Hepatocyte (in vitro differentiated cells): ENCODE data around the gene SMOC1. TPM values are rescaled to one million over a fixed set of nuclear protein-coding genes. Genes with fewer than 3 reads are reported as not detected.

Experiments
- DNase-seq: peaks from one replicate; pipeline ENCODE4 v3.0.0-alpha.2; 2016; ENCODE audit warnings: low spot score
- H2AFZ ChIP-seq: fragments of 200-600 bp; sonication (generic); 2 replicates; pipeline ENCODE4 v1.6.0; 2016; ENCODE audit warnings: antibody characterized with exemption, mild to moderate bottlenecking
- H3K27ac ChIP-seq: fragments of 200-600 bp; sonication (generic); 2 replicates; pipeline ENCODE4 v1.5.1; 2016; ENCODE audit warnings: mild to moderate bottlenecking
- H3K27me3 ChIP-seq: fragments of 200-600 bp; sonication (generic); 2 replicates; pipeline ENCODE4 v1.6.1; 2016
- H3K36me3 ChIP-seq: fragments of 200-600 bp; sonication (generic); replicated peaks from 2 replicates; pipeline ENCODE4 v1.5.1; 2016; ENCODE audit warnings: low read depth; ENCODE audit not compliant: insufficient read depth
- H3K4me1 ChIP-seq: fragments of 200-600 bp; sonication (generic); 2 replicates; pipeline ENCODE4 v1.5.1; 2016; ENCODE audit warnings: mild to moderate bottlenecking, moderate library complexity; ENCODE audit not compliant: insufficient read depth
- H3K4me2 ChIP-seq: fragments of 200-600 bp; sonication (generic); 2 replicates; pipeline ENCODE4 v1.6.0; 2016
- H3K4me3 ChIP-seq: fragments of 200-600 bp; sonication (generic); 2 replicates; pipeline ENCODE4 v1.5.1; 2016; ENCODE audit warnings: mild to moderate bottlenecking
- H3K79me2 ChIP-seq: fragments of 200-600 bp; sonication (generic); 2 replicates; pipeline ENCODE4 v1.6.0; 2017; ENCODE audit warnings: mild to moderate bottlenecking
- H3K9me2 ChIP-seq: fragments of 200-600 bp; sonication (generic); replicated peaks from 2 replicates; pipeline ENCODE4 v1.6.0; 2017; ENCODE audit warnings: mild to moderate bottlenecking; ENCODE audit not compliant: insufficient read depth
- H3K9me3 ChIP-seq: fragments of 200-600 bp; sonication (generic); 2 replicates; pipeline ENCODE4 v1.5.1; 2016; ENCODE audit warnings: low read depth, mild to moderate bottlenecking
- H4K20me1 ChIP-seq: fragments of 200-600 bp; sonication (generic); 2 replicates; pipeline ENCODE4 v1.6.0; 2016; ENCODE audit warnings: mild to moderate bottlenecking; ENCODE audit not compliant: insufficient read depth, poor library complexity, severe bottlenecking
- CTCF ChIP-seq: fragments of 200-600 bp; sonication (generic); IDR thresholded peaks from 2 replicates; pipeline ENCODE4 v1.5.1; 2016; ENCODE audit warnings: antibody characterized with exemption, mild to moderate bottlenecking; ENCODE audit not compliant: poor library complexity
- EZH2 ChIP-seq: fragments of 200-600 bp; sonication (generic); IDR thresholded peaks from 2 replicates; pipeline ENCODE4 v1.6.1; 2016; ENCODE audit warnings: antibody characterized with exemption, mild to moderate bottlenecking, borderline replicate concordance
- EZH2phosphoT487 ChIP-seq: fragments of 200-600 bp; sonication (generic); IDR thresholded peaks from one replicate; pipeline ENCODE4 v1.6.1; 2018; ENCODE audit warnings: antibody characterized with exemption, mild to moderate bottlenecking, low read depth, moderate library complexity; ENCODE audit not compliant: unreplicated experiment, severe bottlenecking
- WGBS: methylation state at CpG from one replicate; pipeline ENCODE4 v1.1.6; 2016; ENCODE audit warnings: low lambda C conversion rate; ENCODE audit errors: missing lambda C conversion rate; 5-methylcytosine and 5-hydroxymethylcytosine counted together
- polyA plus RNA-seq: library from polyadenylated mRNA; unstranded; fragments of >200 nt; fragmentation: Nextera tagmentation; extraction: Ambion mirVana; gene quantifications from 2 replicates; pipeline ENCODE4 v1.2.1, GENCODE V29; 2016
- total RNA-seq: library from RNA; depleted of rRNA; stranded (reverse); fragments of >200 nt; gene quantifications from 2 replicates; pipeline ENCODE4 v1.2.3, GENCODE V29; 2014

SMOC1 gene
- total and polyA plus RNA-seq, 2 experiments from 2014 or later, result 2.1 to 6.2 TPM

- Histone ChIP-seq H3K27me3 (no peaks in the 10 kb centered on the region), H3K4me2 (no peak overlapping the region), H3K9me3 (no peaks in the 10 kb centered on the region), H3K36me3 (no peaks in the 10 kb centered on the region), H3K4me1 (no peaks in the 10 kb centered on the region), H3K27ac (no peak overlapping the region), H3K4me3 (no peak overlapping the region), H4K20me1 (no peaks in the 10 kb centered on the region), H2AFZ (no peak overlapping the region), H3K79me2 (no peaks in the 10 kb centered on the region), H3K9me2 (no peaks in the 10 kb centered on the region)
- peak; percentile 83 for DNase-seq
- WGBS, result 34% methylated on average over 17 of the region's 17 CpGs
- TF ChIP-seq CTCF (peak; percentile 92), EZH2 (no peak), EZH2phosphoT487 (no peak)
Measured at GRCh38 chr14:70027785-70028428, 148.7 kb downstream of the SMOC1 start.

DNA sequence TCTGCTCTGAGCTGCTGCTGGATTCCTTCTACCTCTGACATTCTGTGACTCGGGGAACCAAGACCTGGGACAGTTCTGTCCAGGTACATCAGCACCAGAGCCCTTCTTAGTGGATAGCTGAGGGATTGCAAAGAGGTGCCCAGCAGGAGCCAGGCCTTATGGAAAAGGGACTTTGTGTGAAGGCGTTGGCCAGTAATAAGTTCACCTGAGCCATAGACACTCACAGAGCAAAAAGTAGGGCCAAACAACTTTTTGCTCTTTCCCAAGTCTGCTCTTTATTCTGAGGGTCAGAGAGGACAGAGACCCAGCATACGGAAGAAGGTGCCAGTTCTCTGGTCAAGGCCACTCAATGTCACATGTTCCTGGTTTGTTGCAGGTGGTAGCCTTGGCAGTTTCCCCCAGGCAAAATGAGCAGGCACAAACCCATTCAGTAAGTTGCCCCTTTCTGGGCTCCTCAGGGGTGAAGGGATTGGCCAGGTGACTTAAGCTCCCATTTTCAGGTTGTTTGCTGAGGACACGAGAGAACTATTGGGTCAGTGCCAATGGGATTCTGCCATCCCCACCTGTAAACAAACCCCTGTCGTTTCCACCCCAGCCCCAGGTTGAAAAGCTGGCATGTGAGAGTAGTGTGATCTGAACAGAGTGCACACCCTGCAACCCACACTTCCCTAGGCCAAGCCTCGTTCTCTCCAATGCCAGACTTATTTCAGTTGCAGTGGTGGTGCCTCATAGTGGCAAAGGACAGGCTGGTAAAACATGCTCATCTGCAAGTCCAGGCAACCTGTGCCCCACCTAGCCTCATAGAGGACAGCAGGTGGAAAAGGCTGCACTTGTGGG is 150.3 kb downstream of the SMOC1 start:
- Histone ChIP-seq H3K36me3 (no peaks in the 10 kb centered on the region), H4K20me1 (no peaks in the 10 kb centered on the region), H3K4me2 (no peak overlapping the region), H3K79me2 (no peaks in the 10 kb centered on the region), H3K9me3 (no peaks in the 10 kb centered on the region), H3K4me3 (no peak overlapping the region), H3K27ac (no peak overlapping the region), H3K27me3 (no peaks in the 10 kb centered on the region), H3K4me1 (no peaks in the 10 kb centered on the region), H2AFZ (no peak overlapping the region), H3K9me2 (no peaks in the 10 kb centered on the region)
- TF ChIP-seq EZH2phosphoT487 (no peak), CTCF (no peak), EZH2 (no peak)
- 80% methylated on average over 6 of the region's 6 CpGs for WGBS
- DNase-seq, result no peak

DNA sequence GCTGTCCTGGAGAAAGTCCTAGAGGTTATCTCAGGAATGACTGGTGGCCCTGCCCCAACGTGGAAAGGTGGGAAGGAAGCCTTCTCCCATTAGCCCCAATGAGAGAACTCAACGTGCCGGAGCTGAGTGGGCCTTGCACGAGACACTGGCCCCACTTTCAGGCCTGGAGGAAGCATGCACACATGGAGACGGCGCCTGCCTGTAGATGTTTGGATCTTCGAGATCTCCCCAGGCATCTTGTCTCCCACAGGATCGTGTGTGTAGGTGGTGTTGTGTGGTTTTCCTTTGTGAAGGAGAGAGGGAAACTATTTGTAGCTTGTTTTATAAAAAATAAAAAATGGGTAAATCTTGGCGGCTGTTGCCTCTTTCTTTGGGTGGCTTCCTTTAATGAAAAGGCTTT is 152.8 kb downstream of the SMOC1 start:
- Histone ChIP-seq H3K9me3 (no peaks in the 10 kb centered on the region), H3K4me2 (no peak overlapping the region), H3K4me1 (no peaks in the 10 kb centered on the region), H4K20me1 (no peaks in the 10 kb centered on the region), H2AFZ (no peak overlapping the region), H3K79me2 (no peaks in the 10 kb centered on the region), H3K9me2 (no peaks in the 10 kb centered on the region), H3K4me3 (no peak overlapping the region), H3K27ac (no peak overlapping the region), H3K36me3 (no peaks in the 10 kb centered on the region), H3K27me3 (no peaks in the 10 kb centered on the region)
- DNase-seq, result no peak
- WGBS, result 91% methylated on average over 9 of the region's 9 CpGs
- TF ChIP-seq EZH2 (no peak), CTCF (no peak), EZH2phosphoT487 (no peak)
